ENCODE results near the gene RPLP1.

DNA sequence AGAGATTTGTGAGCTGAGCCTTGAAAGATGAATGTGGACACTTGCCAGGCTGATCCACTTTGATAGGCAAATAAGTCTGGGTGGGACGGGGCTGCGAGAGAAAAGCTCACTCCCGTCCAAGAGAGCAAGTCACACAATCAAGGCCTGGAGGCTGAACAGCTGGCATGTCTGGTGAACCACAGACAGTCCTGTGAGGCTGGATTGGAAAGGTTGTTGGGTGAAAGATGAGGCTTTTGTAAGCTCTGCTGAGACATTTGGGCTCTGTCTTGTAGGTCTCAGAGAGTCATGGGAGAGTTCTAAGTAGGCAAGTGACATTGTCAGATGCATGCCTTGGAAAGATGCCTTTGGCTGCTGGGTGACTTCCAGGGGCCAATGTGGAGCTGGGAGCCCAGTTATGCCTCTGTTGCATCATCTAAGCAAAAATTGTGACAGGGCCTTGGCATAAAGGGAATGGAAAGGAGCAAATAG, 38.5 kb downstream of the RPLP1 start:
- TF ChIP-seq, protein P1, sequence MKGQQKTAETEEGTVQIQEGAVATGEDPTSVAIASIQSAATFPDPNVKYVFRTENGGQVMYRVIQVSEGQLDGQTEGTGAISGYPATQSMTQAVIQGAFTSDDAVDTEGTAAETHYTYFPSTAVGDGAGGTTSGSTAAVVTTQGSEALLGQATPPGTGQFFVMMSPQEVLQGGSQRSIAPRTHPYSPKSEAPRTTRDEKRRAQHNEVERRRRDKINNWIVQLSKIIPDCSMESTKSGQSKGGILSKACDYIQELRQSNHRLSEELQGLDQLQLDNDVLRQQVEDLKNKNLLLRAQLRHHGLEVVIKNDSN (IDR thresholded peaks at IDR 0.05) = no peak
- no peak for TF ChIP-seq EP300 (IDR thresholded peaks at IDR 0.05; ENCODE audit: borderline replicate concordance)
